ENCODE results near the gene SIX6. TPM values are rescaled to one million over a fixed set of nuclear protein-coding genes. Genes with fewer than 3 reads are reported as not detected.
A peak's percentile ranks its signal among the peaks of the same experiment; 100 is the strongest.

The SIX6 gene
- total RNA-seq, 6 experiments from 2014 or later: not detected

- intact Hi-C loops (cut with DNase I): no loop called here
- no peaks in the 10 kb centered on the region for H3K36me3 ChIP-seq
- H3K4me3 ChIP-seq: no peak overlapping the region
- peaks cover 29 to 66% of the 10 kb centered on the region in 2 donors for H3K27me3 ChIP-seq
- H3K27ac ChIP-seq: no peak overlapping the region
- DNase-seq (no peak), ATAC-seq (no peak)
- 8% methylated on average over 2 of the region's 2 CpGs for WGBS (ENCODE audit: insufficient coverage, low coverage, low lambda C conversion rate, missing lambda C conversion rate)
- TF ChIP-seq POLR2A (IDR thresholded peaks at IDR 0.05) (no peak), CTCF (IDR thresholded peaks at IDR 0.05) (no peak)
- H3K9me3 ChIP-seq: no peaks in the 10 kb centered on the region
- peaks cover 0 to 17% (median 0%) of the 10 kb centered on the region in 4 donors for H3K4me1 ChIP-seq
These were observed 3.2 kb downstream of the SIX6 start for GRCh38 chr14:60512126-60512525.

GRCh38 chr14:60512973-60513571, 4.1 kb downstream of the SIX6 start:
- TF ChIP-seq POLR2A (IDR thresholded peaks at IDR 0.05) (no peak), CTCF (IDR thresholded peaks at IDR 0.05) (no peak)
- no peaks in the 10 kb centered on the region for H3K9me3 ChIP-seq
- DNase-seq (no peak), ATAC-seq (no peak)
- WGBS (ENCODE audit: insufficient coverage, low coverage, low lambda C conversion rate, missing lambda C conversion rate): 7% methylated on average over 7 of the region's 7 CpGs
- no peak overlapping the region for H3K4me3 ChIP-seq
- no peaks in the 10 kb centered on the region for H3K36me3 ChIP-seq
- no peak overlapping the region for H3K27ac ChIP-seq
- peaks cover 29 to 59% of the 10 kb centered on the region in 2 donors for H3K27me3 ChIP-seq
- H3K4me1 ChIP-seq: peaks cover 0 to 17% (median 0%) of the 10 kb centered on the region in 4 donors
- intact Hi-C loops (cut with DNase I): no loop called here

GRCh38 chr14:60514378-60514740, 5.4 kb downstream of the SIX6 start:
- Histone ChIP-seq H3K27me3 (peaks cover 21 to 46% of the 10 kb centered on the region in 2 donors), H3K4me3 (peak overlapping the region; percentile 9 to 32 (median 14)), H3K9me3 (no peaks in the 10 kb centered on the region), H3K36me3 (no peaks in the 10 kb centered on the region), H3K27ac (no peak overlapping the region), H3K4me1 (peaks cover 0 to 10% (median 0%) of the 10 kb centered on the region in 4 donors)
- WGBS (ENCODE audit: insufficient coverage, low coverage, low lambda C conversion rate, missing lambda C conversion rate): under 1% methylated on average over 10 of the region's 10 CpGs
- no peak for TF ChIP-seq POLR2A (IDR thresholded peaks at IDR 0.05)
- no peak for TF ChIP-seq CTCF (IDR thresholded peaks at IDR 0.05)
- no peak for ATAC-seq
- no peak for DNase-seq
- intact Hi-C loops (cut with DNase I): no loop called here

- WGBS (ENCODE audit: insufficient coverage, low coverage, low lambda C conversion rate, missing lambda C conversion rate): 2% methylated on average over 22 of the region's 79 CpGs
- ATAC-seq: peak; percentile 60 to 77 (median 70)
- no peaks in the 10 kb centered on the region for H3K36me3 ChIP-seq
- no peak overlapping the region for H3K27ac ChIP-seq
- H3K9me3 ChIP-seq: no peaks in the 10 kb centered on the region
- H3K4me1 ChIP-seq: peaks cover 0 to 10% (median 0%) of the 10 kb centered on the region in 4 donors
- intact Hi-C loops (cut with DNase I): no loop called here
- TF ChIP-seq POLR2A (IDR thresholded peaks at IDR 0.05) (no peak), CTCF (IDR thresholded peaks at IDR 0.05) (peak in 3 of 4 donors; percentile 22 to 31 (median 26))
- H3K4me3 ChIP-seq: peak overlapping the region; percentile 9 to 32 (median 14)
- no peak for DNase-seq
- H3K27me3 ChIP-seq: peaks cover 16 to 40% of the 10 kb centered on the region in 2 donors
These were observed 6.0 kb downstream of the SIX6 start for GRCh38 chr14:60514741-60515491.

All from right lobe of liver (tissue), 6 donors.